DND-41 (cell line): Measurements from ENCODE around the gene TXLNB.

Experiments
- CTCF ChIP-seq: IDR thresholded peaks from 2 replicates; pipeline ENCODE4 v1.5.1; 2012; ENCODE audit warnings: borderline replicate concordance, low read length, moderate library complexity, mild to moderate bottlenecking; ENCODE audit not compliant: poor library complexity, severe bottlenecking; ENCODE audit errors: extremely low read depth
- EZH2 ChIP-seq: IDR thresholded peaks from 3 replicates; pipeline ENCODE4 v1.6.1; 2012; ENCODE audit warnings: borderline replicate concordance, low read depth, mild to moderate bottlenecking, moderate library complexity, low read length, inconsistent platforms; ENCODE audit not compliant: severe bottlenecking

DNA sequence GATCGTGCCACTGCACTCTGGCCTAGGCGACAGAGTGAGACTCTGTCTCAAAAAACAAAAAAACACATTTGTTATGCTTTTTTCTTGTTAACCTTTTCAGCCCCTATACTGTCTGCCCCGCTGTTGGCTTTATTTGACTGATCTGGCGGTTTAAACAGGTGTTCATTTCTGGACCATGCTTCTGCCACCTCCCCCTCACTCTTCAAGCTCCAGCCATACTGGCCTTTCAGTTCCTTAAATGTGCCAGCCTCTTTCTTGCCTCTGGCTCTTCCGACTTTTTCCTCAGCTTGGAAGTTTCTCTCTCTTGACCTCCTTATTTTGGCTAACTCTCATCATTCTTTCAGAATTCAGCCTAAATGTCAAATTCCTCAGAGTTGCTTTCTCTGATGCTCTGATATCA lies 35.2 kb upstream of the TXLNB start:
- TF ChIP-seq CTCF (no peak), EZH2 (no peak)
